H1 (cell line): ENCODE measurements around the gene CHSY3. TPM values are rescaled to one million over a fixed set of nuclear protein-coding genes. Genes with fewer than 3 reads are reported as not detected.

ENCODE experiments used
- polyA plus RNA-seq, 7 experiments: library from polyadenylated mRNA; depleted of rRNA in 3 of 7; stranded (reverse) in 5 of 7; unstranded in 2 of 7; fragments of >200 nt in 5 of 7; fragments of 200-250 nt in 2 of 7; gene quantifications; 1 replicate in 5 of 7; 2 replicates in 1 of 7; 4 replicates in 1 of 7; pipeline versions ENCODE4 v1.2.1 to v1.2.3, GENCODE V29; 2011 to 2013; ENCODE audit warnings: missing spikeins in 2 of 7, mixed read lengths in 2 of 7
- total RNA-seq: library from RNA; stranded (reverse); fragmentation: NEBNext Ultra II Directional; extraction: Animal tissue kit (Norgen Biotek cat#: 25700); gene quantifications from 2 replicates; pipeline ENCODE4 v1.2.1, GENCODE V29; 2021
- TF ChIP-seq, protein P1 (sequence below): fragments of 300-600 bp; sonication (generic); IDR thresholded peaks from 2 replicates; pipeline ENCODE4 v1.7.1; 2012; ENCODE audit warnings: low read length, moderate library complexity, mild to moderate bottlenecking, inconsistent platforms; ENCODE audit not compliant: insufficient replicate concordance

The CHSY3 gene
- total and polyA plus RNA-seq, 2 of the 8 experiments (the other 6 are each of a cell fraction or from before 2014, with no cell fraction given) = 0.24 to 1.8 TPM

DNA sequence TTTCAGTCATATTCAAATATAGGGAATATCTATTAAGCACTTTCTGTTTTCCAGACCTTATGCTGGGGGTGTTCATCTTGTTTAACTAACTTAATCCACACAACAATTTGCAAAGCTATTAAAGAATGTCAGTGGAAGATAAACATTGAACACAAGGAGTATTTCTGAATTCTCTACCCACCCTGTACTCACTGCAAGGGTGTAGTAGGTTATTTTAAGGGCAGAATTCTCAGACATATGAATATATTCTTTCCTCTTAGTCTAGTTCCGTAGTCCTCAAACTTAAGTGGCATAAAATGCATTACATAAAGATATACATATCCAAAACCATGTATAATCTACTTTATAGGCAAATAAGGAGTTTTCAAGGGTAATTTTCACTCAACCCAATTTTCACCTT lies 19.9 kb upstream of the CHSY3 start (continued):
- TF ChIP-seq, protein P1, sequence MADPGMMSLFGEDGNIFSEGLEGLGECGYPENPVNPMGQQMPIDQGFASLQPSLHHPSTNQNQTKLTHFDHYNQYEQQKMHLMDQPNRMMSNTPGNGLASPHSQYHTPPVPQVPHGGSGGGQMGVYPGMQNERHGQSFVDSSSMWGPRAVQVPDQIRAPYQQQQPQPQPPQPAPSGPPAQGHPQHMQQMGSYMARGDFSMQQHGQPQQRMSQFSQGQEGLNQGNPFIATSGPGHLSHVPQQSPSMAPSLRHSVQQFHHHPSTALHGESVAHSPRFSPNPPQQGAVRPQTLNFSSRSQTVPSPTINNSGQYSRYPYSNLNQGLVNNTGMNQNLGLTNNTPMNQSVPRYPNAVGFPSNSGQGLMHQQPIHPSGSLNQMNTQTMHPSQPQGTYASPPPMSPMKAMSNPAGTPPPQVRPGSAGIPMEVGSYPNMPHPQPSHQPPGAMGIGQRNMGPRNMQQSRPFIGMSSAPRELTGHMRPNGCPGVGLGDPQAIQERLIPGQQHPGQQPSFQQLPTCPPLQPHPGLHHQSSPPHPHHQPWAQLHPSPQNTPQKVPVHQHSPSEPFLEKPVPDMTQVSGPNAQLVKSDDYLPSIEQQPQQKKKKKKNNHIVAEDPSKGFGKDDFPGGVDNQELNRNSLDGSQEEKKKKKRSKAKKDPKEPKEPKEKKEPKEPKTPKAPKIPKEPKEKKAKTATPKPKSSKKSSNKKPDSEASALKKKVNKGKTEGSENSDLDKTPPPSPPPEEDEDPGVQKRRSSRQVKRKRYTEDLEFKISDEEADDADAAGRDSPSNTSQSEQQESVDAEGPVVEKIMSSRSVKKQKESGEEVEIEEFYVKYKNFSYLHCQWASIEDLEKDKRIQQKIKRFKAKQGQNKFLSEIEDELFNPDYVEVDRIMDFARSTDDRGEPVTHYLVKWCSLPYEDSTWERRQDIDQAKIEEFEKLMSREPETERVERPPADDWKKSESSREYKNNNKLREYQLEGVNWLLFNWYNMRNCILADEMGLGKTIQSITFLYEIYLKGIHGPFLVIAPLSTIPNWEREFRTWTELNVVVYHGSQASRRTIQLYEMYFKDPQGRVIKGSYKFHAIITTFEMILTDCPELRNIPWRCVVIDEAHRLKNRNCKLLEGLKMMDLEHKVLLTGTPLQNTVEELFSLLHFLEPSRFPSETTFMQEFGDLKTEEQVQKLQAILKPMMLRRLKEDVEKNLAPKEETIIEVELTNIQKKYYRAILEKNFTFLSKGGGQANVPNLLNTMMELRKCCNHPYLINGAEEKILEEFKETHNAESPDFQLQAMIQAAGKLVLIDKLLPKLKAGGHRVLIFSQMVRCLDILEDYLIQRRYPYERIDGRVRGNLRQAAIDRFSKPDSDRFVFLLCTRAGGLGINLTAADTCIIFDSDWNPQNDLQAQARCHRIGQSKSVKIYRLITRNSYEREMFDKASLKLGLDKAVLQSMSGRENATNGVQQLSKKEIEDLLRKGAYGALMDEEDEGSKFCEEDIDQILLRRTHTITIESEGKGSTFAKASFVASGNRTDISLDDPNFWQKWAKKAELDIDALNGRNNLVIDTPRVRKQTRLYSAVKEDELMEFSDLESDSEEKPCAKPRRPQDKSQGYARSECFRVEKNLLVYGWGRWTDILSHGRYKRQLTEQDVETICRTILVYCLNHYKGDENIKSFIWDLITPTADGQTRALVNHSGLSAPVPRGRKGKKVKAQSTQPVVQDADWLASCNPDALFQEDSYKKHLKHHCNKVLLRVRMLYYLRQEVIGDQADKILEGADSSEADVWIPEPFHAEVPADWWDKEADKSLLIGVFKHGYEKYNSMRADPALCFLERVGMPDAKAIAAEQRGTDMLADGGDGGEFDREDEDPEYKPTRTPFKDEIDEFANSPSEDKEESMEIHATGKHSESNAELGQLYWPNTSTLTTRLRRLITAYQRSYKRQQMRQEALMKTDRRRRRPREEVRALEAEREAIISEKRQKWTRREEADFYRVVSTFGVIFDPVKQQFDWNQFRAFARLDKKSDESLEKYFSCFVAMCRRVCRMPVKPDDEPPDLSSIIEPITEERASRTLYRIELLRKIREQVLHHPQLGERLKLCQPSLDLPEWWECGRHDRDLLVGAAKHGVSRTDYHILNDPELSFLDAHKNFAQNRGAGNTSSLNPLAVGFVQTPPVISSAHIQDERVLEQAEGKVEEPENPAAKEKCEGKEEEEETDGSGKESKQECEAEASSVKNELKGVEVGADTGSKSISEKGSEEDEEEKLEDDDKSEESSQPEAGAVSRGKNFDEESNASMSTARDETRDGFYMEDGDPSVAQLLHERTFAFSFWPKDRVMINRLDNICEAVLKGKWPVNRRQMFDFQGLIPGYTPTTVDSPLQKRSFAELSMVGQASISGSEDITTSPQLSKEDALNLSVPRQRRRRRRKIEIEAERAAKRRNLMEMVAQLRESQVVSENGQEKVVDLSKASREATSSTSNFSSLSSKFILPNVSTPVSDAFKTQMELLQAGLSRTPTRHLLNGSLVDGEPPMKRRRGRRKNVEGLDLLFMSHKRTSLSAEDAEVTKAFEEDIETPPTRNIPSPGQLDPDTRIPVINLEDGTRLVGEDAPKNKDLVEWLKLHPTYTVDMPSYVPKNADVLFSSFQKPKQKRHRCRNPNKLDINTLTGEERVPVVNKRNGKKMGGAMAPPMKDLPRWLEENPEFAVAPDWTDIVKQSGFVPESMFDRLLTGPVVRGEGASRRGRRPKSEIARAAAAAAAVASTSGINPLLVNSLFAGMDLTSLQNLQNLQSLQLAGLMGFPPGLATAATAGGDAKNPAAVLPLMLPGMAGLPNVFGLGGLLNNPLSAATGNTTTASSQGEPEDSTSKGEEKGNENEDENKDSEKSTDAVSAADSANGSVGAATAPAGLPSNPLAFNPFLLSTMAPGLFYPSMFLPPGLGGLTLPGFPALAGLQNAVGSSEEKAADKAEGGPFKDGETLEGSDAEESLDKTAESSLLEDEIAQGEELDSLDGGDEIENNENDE = no peak
